K562 (cell line): Measurements from ENCODE around the gene FAM89B. TPM values are rescaled to one million over a fixed set of nuclear protein-coding genes. Genes with fewer than 3 reads are reported as not detected.

ENCODE experiments used
- CREB3L1 ChIP-seq: fragments of 450-650 bp; IDR thresholded peaks from 2 replicates; pipeline ENCODE4 v1.6.1; 2014; ENCODE audit warnings: low read depth, mild to moderate bottlenecking, moderate library complexity, borderline replicate concordance
- DLX4 ChIP-seq: fragments of 250-450 bp; sonication (Bioruptor Pico); IDR thresholded peaks from 2 replicates; pipeline ENCODE4 v1.6.1; 2021; ENCODE audit warnings: mild to moderate bottlenecking
- HMG20B ChIP-seq: fragments of 250-450 bp; sonication (Bioruptor Pico); IDR thresholded peaks from 2 replicates; pipeline ENCODE4 v1.5.0; 2021; ENCODE audit warnings: mild to moderate bottlenecking
- KAT2B ChIP-seq: IDR thresholded peaks from one replicate; pipeline ENCODE4 v1.6.1; 2012; ENCODE audit warnings: low read depth, mild to moderate bottlenecking, control low read depth, inconsistent platforms, low read length, moderate library complexity
- NBN ChIP-seq: fragments of 450-650 bp; IDR thresholded peaks from 2 replicates; pipeline ENCODE4 v1.6.1; 2016; ENCODE audit warnings: low read depth, mild to moderate bottlenecking
- NR3C1 ChIP-seq: sonication (generic); formaldehyde crosslinking; IDR thresholded peaks from 2 replicates; pipeline ENCODE4 v1.8.1; 2022; ENCODE audit warnings: missing genetic modification reagents
- RAD51 ChIP-seq: fragments of 450-650 bp; IDR thresholded peaks from 2 replicates; pipeline ENCODE4 v1.7.1; 2016; ENCODE audit warnings: low read depth, mild to moderate bottlenecking, borderline replicate concordance
- SMAD2 ChIP-seq: fragments of 150-350 bp; IDR thresholded peaks from 2 replicates; pipeline ENCODE4 v1.6.1; 2014; ENCODE audit warnings: low read depth, mild to moderate bottlenecking, low read length
- SMAD3 ChIP-seq: fragments of 450-650 bp; formaldehyde crosslinking; conservative IDR thresholded peaks from 2 replicates; pipeline ENCODE4 v1.4.0; 2020; ENCODE audit warnings: mild to moderate bottlenecking
- STAG1 ChIP-seq: sonication (generic); formaldehyde crosslinking; IDR thresholded peaks from 2 replicates; pipeline ENCODE4 v1.5.0; 2020; ENCODE audit warnings: missing genetic modification reagents, borderline replicate concordance
- ZFPM2 ChIP-seq: fragments of 250-450 bp; sonication (Bioruptor Pico); IDR thresholded peaks from 2 replicates; pipeline ENCODE4 v1.5.1; 2022; ENCODE audit warnings: mild to moderate bottlenecking
- ZNF133 ChIP-seq: fragments of 250-450 bp; sonication (Bioruptor Pico); IDR thresholded peaks from 2 replicates; pipeline ENCODE4 v1.4.0; 2020; ENCODE audit warnings: mild to moderate bottlenecking
- ZNF239 ChIP-seq: fragments of 250-450 bp; sonication (Bioruptor Pico); IDR thresholded peaks from 2 replicates; pipeline ENCODE4 v1.4.0; 2020; ENCODE audit warnings: mild to moderate bottlenecking
- ZNF282 ChIP-seq: sonication (generic); formaldehyde crosslinking; IDR thresholded peaks from 2 replicates; pipeline ENCODE4 v1.8.1; 2023; ENCODE audit warnings: missing genetic modification reagents
- ZNF586 ChIP-seq: fragments of 450-650 bp; formaldehyde crosslinking; conservative IDR thresholded peaks from 2 replicates; pipeline ENCODE4 v1.4.0; 2020; ENCODE audit warnings: mild to moderate bottlenecking, moderate library complexity
- ZNF785 ChIP-seq: fragments of 250-450 bp; sonication (Bioruptor Pico); IDR thresholded peaks from 2 replicates; pipeline ENCODE4 v1.4.0; 2020; ENCODE audit warnings: mild to moderate bottlenecking
- polyA plus RNA-seq, 8 experiments: library from polyadenylated mRNA; depleted of rRNA in 4 of 8; stranded (reverse) in 5 of 8; unstranded in 3 of 8; fragments of >200 nt; fragmentation: Nextera tagmentation in 2 of 8; fragmentation: Illumina TruSeq in 1 of 8; extraction: Ambion mirVana in 2 of 8; extraction: Trizol in 1 of 8; gene quantifications; 2 replicates each; pipeline versions ENCODE4 v1.2.1 to v1.2.3, GENCODE V29; 2011 to 2014; ENCODE audit warnings: inconsistent platforms in 1 of 8, missing spikeins in 1 of 8
- total RNA-seq, 7 experiments: library from RNA; depleted of rRNA in 6 of 7; stranded (reverse); fragments of >200 nt in 6 of 7; fragmentation: Illumina TruSeq in 2 of 7; extraction: Trizol in 2 of 7; gene quantifications; 2 replicates each; pipeline versions ENCODE4 v1.2.1 to v1.2.3, GENCODE V29; 2011 to 2021; ENCODE audit warnings: low replicate concordance in 1 of 7
- TF ChIP-seq, protein P1 (sequence below): fragments of 250-450 bp; sonication (Bioruptor Pico); IDR thresholded peaks from 2 replicates; pipeline ENCODE4 v1.4.0; 2020
- TF ChIP-seq, protein P2 (sequence below): fragments of 250-450 bp; sonication (Bioruptor Pico); IDR thresholded peaks from 2 replicates; pipeline ENCODE4 v1.5.0; 2022; ENCODE audit warnings: mild to moderate bottlenecking

Gene FAM89B
- total and polyA plus RNA-seq, 9 of the 15 experiments (the other 6 are each of a cell fraction or from before 2014, with no cell fraction given), result 0.32 to 27.6 (median 11.9) TPM

DNA sequence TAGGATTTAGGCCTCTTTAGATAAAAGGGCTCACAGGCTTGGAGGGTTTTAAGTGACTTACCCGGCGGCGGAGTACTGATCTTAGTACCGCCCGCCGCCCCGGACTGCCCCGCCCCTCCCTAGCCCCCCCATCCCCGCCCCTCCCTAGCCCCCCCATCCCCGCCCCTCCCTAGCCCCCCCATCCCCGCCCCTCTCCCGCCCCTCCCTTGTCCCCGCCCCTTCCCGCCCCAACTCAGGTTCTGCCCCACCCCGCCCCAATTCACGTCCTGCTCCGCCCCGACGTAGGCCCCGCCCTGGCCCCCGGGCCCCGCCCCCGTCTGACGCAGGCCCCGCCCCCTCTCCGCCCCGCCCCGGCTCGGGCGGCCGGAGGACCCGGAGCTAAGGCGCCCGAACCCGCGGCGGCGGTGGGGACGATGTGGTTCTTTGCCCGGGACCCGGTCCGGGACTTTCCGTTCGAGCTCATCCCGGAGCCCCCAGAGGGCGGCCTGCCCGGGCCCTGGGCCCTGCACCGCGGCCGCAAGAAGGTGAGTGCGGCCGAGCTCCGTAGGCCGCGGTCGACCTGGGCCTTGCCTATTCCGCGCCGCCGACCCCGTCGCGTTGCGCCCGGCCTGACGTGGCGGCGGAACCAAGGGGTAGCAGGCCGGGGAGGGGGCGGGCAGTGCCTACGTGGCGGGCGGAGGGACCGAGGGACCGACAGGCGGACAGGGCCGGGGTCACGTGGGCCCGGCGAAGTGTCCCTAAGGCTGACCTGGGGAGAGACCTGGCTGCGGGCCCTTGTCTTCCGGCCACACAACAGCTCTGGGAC, 47.4 kb upstream of the FAM89B start, which contains the start of gene SCYL1 (continued):
- TF ChIP-seq, protein P1, sequence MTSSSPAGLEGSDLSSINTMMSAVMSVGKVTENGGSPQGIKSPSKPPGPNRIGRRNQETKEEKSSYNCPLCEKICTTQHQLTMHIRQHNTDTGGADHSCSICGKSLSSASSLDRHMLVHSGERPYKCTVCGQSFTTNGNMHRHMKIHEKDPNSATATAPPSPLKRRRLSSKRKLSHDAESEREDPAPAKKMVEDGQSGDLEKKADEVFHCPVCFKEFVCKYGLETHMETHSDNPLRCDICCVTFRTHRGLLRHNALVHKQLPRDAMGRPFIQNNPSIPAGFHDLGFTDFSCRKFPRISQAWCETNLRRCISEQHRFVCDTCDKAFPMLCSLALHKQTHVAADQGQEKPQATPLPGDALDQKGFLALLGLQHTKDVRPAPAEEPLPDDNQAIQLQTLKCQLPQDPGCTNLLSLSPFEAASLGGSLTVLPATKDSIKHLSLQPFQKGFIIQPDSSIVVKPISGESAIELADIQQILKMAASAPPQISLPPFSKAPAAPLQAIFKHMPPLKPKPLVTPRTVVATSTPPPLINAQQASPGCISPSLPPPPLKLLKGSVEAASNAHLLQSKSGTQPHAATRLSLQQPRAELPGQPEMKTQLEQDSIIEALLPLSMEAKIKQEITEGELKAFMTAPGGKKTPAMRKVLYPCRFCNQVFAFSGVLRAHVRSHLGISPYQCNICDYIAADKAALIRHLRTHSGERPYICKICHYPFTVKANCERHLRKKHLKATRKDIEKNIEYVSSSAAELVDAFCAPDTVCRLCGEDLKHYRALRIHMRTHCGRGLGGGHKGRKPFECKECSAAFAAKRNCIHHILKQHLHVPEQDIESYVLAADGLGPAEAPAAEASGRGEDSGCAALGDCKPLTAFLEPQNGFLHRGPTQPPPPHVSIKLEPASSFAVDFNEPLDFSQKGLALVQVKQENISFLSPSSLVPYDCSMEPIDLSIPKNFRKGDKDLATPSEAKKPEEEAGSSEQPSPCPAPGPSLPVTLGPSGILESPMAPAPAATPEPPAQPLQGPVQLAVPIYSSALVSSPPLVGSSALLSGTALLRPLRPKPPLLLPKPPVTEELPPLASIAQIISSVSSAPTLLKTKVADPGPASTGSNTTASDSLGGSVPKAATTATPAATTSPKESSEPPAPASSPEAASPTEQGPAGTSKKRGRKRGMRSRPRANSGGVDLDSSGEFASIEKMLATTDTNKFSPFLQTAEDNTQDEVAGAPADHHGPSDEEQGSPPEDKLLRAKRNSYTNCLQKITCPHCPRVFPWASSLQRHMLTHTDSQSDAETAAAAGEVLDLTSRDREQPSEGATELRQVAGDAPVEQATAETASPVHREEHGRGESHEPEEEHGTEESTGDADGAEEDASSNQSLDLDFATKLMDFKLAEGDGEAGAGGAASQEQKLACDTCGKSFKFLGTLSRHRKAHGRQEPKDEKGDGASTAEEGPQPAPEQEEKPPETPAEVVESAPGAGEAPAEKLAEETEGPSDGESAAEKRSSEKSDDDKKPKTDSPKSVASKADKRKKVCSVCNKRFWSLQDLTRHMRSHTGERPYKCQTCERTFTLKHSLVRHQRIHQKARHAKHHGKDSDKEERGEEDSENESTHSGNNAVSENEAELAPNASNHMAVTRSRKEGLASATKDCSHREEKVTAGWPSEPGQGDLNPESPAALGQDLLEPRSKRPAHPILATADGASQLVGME, result no peak
- TF ChIP-seq CREB3L1, result peak; percentile 97
- TF ChIP-seq ZNF586, result no peak
- TF ChIP-seq KAT2B, result no peak
- no peak for TF ChIP-seq SMAD3 (CRISPR knock-in tag)
- TF ChIP-seq ZNF133 (CRISPR knock-in tag), result no peak
- TF ChIP-seq ZFPM2 (CRISPR knock-in tag), result no peak
- TF ChIP-seq ZNF282 (CRISPR knock-in tag), result no peak; the same call in 1 of the 2 replicates
- no peak for TF ChIP-seq ZNF239 (CRISPR knock-in tag)
- TF ChIP-seq NBN, result no peak
- peak; percentile 87 for TF ChIP-seq RAD51
- TF ChIP-seq ZNF785 (CRISPR knock-in tag), result no peak
- TF ChIP-seq NR3C1, result no peak
- no peak for TF ChIP-seq SMAD2
- TF ChIP-seq, protein P2, sequence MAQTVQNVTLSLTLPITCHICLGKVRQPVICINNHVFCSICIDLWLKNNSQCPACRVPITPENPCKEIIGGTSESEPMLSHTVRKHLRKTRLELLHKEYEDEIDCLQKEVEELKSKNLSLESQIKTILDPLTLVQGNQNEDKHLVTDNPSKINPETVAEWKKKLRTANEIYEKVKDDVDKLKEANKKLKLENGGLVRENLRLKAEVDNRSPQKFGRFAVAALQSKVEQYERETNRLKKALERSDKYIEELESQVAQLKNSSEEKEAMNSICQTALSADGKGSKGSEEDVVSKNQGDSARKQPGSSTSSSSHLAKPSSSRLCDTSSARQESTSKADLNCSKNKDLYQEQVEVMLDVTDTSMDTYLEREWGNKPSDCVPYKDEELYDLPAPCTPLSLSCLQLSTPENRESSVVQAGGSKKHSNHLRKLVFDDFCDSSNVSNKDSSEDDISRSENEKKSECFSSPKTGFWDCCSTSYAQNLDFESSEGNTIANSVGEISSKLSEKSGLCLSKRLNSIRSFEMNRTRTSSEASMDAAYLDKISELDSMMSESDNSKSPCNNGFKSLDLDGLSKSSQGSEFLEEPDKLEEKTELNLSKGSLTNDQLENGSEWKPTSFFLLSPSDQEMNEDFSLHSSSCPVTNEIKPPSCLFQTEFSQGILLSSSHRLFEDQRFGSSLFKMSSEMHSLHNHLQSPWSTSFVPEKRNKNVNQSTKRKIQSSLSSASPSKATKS (CRISPR knock-in tag), result no peak
- 0 out of 2 replicates have a peak, but pooled peaks have one; percentile 32 for TF ChIP-seq STAG1 (CRISPR knock-in tag)
- no peak for TF ChIP-seq DLX4 (CRISPR knock-in tag)
- no peak for TF ChIP-seq HMG20B (CRISPR knock-in tag)
